Measurements from ENCODE around the gene OR6S1. TPM values are rescaled to one million over a fixed set of nuclear protein-coding genes. Genes with fewer than 3 reads are reported as not detected.

OR6S1 gene
- total and polyA plus RNA-seq, 4 donors: not detected

DNA sequence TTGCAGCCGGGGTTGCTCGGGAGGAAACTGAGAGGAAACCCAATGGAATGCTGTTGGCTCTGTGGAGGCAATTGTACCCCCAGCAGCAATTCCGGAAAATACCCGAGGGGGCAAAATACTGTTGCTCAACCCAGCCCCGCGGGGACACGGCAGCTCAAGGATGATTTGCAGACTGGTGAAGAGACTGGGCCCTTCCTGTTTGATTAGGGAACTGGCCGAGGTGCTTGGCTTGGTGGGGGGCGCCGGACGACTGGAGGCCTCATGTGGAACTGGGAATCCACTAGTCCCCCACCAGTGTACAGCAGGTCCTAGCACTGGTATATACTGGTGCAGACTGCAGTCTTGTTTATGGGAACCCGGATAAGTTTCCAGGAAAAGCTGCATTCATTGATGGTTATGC is 40.0 kb downstream of the OR6S1 start:
- WGBS: 82% methylated on average over 12 of the region's 12 CpGs
- DNase-seq (ENCODE audit: low spot score): no peak
- Histone ChIP-seq H3K4me3 (ENCODE audit: low read depth in 1 of 3, low read length in 3 of 3) (no peak overlapping the region), H3K4me1 (ENCODE audit: control insufficient read depth in 4 of 4, insufficient read depth in 4 of 4, low read length in 3 of 4) (peaks cover 0 to 11% (median 0%) of the 10 kb centered on the region in 4 donors), H3K9ac (ENCODE audit: low read depth in 1 of 2, low read length in 2 of 2) (no peak overlapping the region), H3K9me3 (ENCODE audit: control insufficient read depth in 4 of 4, low read length in 3 of 4) (no peaks in the 10 kb centered on the region), H3K36me3 (ENCODE audit: control insufficient read depth in 4 of 4, insufficient read depth in 3 of 4, low read depth in 1 of 4, low read length in 3 of 4) (no peaks in the 10 kb centered on the region), H3K27ac (ENCODE audit: low read depth in 1 of 2, low read length in 2 of 2) (no peak overlapping the region), H3K27me3 (ENCODE audit: control insufficient read depth in 4 of 4, insufficient read depth in 4 of 4, low read length in 3 of 4) (no peaks in the 10 kb centered on the region)
- TF ChIP-seq, protein P1, sequence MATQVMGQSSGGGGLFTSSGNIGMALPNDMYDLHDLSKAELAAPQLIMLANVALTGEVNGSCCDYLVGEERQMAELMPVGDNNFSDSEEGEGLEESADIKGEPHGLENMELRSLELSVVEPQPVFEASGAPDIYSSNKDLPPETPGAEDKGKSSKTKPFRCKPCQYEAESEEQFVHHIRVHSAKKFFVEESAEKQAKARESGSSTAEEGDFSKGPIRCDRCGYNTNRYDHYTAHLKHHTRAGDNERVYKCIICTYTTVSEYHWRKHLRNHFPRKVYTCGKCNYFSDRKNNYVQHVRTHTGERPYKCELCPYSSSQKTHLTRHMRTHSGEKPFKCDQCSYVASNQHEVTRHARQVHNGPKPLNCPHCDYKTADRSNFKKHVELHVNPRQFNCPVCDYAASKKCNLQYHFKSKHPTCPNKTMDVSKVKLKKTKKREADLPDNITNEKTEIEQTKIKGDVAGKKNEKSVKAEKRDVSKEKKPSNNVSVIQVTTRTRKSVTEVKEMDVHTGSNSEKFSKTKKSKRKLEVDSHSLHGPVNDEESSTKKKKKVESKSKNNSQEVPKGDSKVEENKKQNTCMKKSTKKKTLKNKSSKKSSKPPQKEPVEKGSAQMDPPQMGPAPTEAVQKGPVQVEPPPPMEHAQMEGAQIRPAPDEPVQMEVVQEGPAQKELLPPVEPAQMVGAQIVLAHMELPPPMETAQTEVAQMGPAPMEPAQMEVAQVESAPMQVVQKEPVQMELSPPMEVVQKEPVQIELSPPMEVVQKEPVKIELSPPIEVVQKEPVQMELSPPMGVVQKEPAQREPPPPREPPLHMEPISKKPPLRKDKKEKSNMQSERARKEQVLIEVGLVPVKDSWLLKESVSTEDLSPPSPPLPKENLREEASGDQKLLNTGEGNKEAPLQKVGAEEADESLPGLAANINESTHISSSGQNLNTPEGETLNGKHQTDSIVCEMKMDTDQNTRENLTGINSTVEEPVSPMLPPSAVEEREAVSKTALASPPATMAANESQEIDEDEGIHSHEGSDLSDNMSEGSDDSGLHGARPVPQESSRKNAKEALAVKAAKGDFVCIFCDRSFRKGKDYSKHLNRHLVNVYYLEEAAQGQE (IDR thresholded peaks at IDR 0.05): no peak
- TF ChIP-seq GABPA (IDR thresholded peaks at IDR 0.05 in 1 of 2, conservative IDR thresholded peaks at IDR 0.05 in 1 of 2) (no peak), TAF1 (conservative IDR thresholded peaks at IDR 0.05) (no peak), HNF4G (IDR thresholded peaks at IDR 0.05) (no peak), HNF4A (conservative IDR thresholded peaks at IDR 0.05) (no peak), NR2F2 (IDR thresholded peaks at IDR 0.05) (no peak), RAD21 (IDR thresholded peaks at IDR 0.05) (no peak), SP1 (IDR thresholded peaks at IDR 0.05) (no peak), FOXA1 (IDR thresholded peaks at IDR 0.05) (no peak), EGR1 (IDR thresholded peaks at IDR 0.05; ENCODE audit: low read depth in 2 of 2) (no peak), YY1 (IDR thresholded peaks at IDR 0.05) (no peak), FOXA2 (IDR thresholded peaks at IDR 0.05) (no peak), RXRA (IDR thresholded peaks at IDR 0.05) (no peak)
- TF ChIP-seq, protein P2, sequence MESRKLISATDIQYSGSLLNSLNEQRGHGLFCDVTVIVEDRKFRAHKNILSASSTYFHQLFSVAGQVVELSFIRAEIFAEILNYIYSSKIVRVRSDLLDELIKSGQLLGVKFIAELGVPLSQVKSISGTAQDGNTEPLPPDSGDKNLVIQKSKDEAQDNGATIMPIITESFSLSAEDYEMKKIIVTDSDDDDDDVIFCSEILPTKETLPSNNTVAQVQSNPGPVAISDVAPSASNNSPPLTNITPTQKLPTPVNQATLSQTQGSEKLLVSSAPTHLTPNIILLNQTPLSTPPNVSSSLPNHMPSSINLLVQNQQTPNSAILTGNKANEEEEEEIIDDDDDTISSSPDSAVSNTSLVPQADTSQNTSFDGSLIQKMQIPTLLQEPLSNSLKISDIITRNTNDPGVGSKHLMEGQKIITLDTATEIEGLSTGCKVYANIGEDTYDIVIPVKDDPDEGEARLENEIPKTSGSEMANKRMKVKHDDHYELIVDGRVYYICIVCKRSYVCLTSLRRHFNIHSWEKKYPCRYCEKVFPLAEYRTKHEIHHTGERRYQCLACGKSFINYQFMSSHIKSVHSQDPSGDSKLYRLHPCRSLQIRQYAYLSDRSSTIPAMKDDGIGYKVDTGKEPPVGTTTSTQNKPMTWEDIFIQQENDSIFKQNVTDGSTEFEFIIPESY (IDR thresholded peaks at IDR 0.05): no peak
- TF ChIP-seq, protein P3, sequence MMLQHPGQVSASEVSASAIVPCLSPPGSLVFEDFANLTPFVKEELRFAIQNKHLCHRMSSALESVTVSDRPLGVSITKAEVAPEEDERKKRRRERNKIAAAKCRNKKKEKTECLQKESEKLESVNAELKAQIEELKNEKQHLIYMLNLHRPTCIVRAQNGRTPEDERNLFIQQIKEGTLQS (IDR thresholded peaks at IDR 0.05): no peak
- TF ChIP-seq, protein P4, sequence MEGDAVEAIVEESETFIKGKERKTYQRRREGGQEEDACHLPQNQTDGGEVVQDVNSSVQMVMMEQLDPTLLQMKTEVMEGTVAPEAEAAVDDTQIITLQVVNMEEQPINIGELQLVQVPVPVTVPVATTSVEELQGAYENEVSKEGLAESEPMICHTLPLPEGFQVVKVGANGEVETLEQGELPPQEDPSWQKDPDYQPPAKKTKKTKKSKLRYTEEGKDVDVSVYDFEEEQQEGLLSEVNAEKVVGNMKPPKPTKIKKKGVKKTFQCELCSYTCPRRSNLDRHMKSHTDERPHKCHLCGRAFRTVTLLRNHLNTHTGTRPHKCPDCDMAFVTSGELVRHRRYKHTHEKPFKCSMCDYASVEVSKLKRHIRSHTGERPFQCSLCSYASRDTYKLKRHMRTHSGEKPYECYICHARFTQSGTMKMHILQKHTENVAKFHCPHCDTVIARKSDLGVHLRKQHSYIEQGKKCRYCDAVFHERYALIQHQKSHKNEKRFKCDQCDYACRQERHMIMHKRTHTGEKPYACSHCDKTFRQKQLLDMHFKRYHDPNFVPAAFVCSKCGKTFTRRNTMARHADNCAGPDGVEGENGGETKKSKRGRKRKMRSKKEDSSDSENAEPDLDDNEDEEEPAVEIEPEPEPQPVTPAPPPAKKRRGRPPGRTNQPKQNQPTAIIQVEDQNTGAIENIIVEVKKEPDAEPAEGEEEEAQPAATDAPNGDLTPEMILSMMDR (IDR thresholded peaks at IDR 0.05; ENCODE audit: low read depth, low read length, missing input control): no peak
- TF ChIP-seq, protein P5, sequence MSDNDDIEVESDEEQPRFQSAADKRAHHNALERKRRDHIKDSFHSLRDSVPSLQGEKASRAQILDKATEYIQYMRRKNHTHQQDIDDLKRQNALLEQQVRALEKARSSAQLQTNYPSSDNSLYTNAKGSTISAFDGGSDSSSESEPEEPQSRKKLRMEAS (IDR thresholded peaks at IDR 0.05): no peak

DNA sequence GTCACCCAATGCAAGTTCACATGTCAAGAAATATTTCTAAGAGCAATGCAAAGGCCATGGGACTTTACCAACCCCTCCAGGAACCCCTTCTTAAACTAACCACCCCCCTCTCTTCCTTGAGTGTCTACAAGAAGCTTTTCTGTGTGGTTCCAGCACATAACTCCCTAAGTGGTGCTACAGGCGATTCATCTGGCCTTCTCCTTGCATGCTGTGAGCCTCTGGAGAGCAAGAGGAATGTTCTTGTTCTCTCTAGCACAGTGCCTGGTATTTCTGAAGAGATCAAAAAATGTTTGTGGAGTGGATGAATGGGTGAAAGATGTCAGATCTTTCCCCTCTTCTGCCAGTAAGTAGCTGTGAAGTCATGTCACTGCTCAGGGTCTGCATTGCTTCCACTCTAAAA is 44.4 kb downstream of the OR6S1 start:
- no peak overlapping the region for H3K27ac ChIP-seq (ENCODE audit: low read depth in 1 of 2, low read length in 2 of 2)
- no peak overlapping the region for H3K4me3 ChIP-seq (ENCODE audit: low read depth in 1 of 3, low read length in 3 of 3)
- WGBS: 88% methylated on average over 1 of the region's 1 CpG
- H3K36me3 ChIP-seq (ENCODE audit: control insufficient read depth in 4 of 4, insufficient read depth in 3 of 4, low read depth in 1 of 4, low read length in 3 of 4): no peaks in the 10 kb centered on the region
- DNase-seq (ENCODE audit: low spot score): no peak
- no peak overlapping the region for H3K9ac ChIP-seq (ENCODE audit: low read depth in 1 of 2, low read length in 2 of 2)
- H3K27me3 ChIP-seq (ENCODE audit: control insufficient read depth in 4 of 4, insufficient read depth in 4 of 4, low read length in 3 of 4): no peaks in the 10 kb centered on the region
- H3K9me3 ChIP-seq (ENCODE audit: control insufficient read depth in 4 of 4, low read length in 3 of 4): no peaks in the 10 kb centered on the region
- no peaks in the 10 kb centered on the region for H3K4me1 ChIP-seq (ENCODE audit: control insufficient read depth in 4 of 4, insufficient read depth in 4 of 4, low read length in 3 of 4)
- TF ChIP-seq HNF4G (IDR thresholded peaks at IDR 0.05): no peak
- TF ChIP-seq SP1 (IDR thresholded peaks at IDR 0.05): no peak
- no peak for TF ChIP-seq EGR1 (IDR thresholded peaks at IDR 0.05; ENCODE audit: low read depth in 2 of 2)
- TF ChIP-seq HNF4A (conservative IDR thresholded peaks at IDR 0.05): no peak
- no peak for TF ChIP-seq TAF1 (conservative IDR thresholded peaks at IDR 0.05)
- no peak for TF ChIP-seq FOXA1 (IDR thresholded peaks at IDR 0.05)
- TF ChIP-seq GABPA (IDR thresholded peaks at IDR 0.05 in 1 of 2, conservative IDR thresholded peaks at IDR 0.05 in 1 of 2): no peak
- TF ChIP-seq, protein P1 (IDR thresholded peaks at IDR 0.05): no peak
- TF ChIP-seq YY1 (IDR thresholded peaks at IDR 0.05): no peak
- TF ChIP-seq, protein P5 (IDR thresholded peaks at IDR 0.05): no peak
- TF ChIP-seq NR2F2 (IDR thresholded peaks at IDR 0.05): no peak
- no peak for TF ChIP-seq RAD21 (IDR thresholded peaks at IDR 0.05)
- no peak for TF ChIP-seq JUND (IDR thresholded peaks at IDR 0.05)
